ENCODE results near the gene FAM98A.

The FAM98A gene

GRCh38 chr2:33559328-33559727 is 39.8 kb downstream of the FAM98A start:
- DNase-seq (ENCODE audit: low read depth, low spot score): no peak
- CTCF ChIA-PET: no interaction called here
- POLR2A ChIA-PET: no interaction called here
- no peak for TF ChIP-seq CTCF (IDR thresholded peaks at IDR 0.05; ENCODE audit: insufficient read depth, low read length, missing control alignments)
- H3K4me3 ChIP-seq (ENCODE audit: low read depth, low read length): no peak overlapping the region

- ChIA-PET POLR2A (no interaction called here), CTCF (interaction anchor here (0.9 to 1.7 kb wide), 3 partner anchors 10 to 27 kb away, joined by 3 to 5 read pairs (median 4); no protein-coding TSS in a partner anchor)
- no peak for TF ChIP-seq CTCF (IDR thresholded peaks at IDR 0.05; ENCODE audit: insufficient read depth, low read length, missing control alignments)
- no peak for DNase-seq (ENCODE audit: low read depth, low spot score)
- no peak overlapping the region for H3K4me3 ChIP-seq (ENCODE audit: low read depth, low read length)
These were observed 43.4 kb downstream of the FAM98A start for GRCh38 chr2:33555681-33556080.

GRCh38 chr2:33552758-33553461 is 46.2 kb downstream of the FAM98A start:
- POLR2A ChIA-PET: no interaction called here
- CTCF ChIA-PET: interaction anchor here (1.1 kb wide), 3 partner anchors 10 to 77 kb away, joined by 3 read pairs; partner anchors contain the start of gene RASGRP3
- DNase-seq (ENCODE audit: low read depth, low spot score): no peak
- H3K4me3 ChIP-seq (ENCODE audit: low read depth, low read length): no peak overlapping the region
- no peak for TF ChIP-seq CTCF (IDR thresholded peaks at IDR 0.05; ENCODE audit: insufficient read depth, low read length, missing control alignments)

GRCh38 chr2:33550206-33550605 is 48.9 kb downstream of the FAM98A start:
- POLR2A ChIA-PET: no interaction called here
- CTCF ChIA-PET: interaction anchor here (1.3 kb wide), 1 partner anchor 170 kb away, joined by 3 read pairs; no protein-coding TSS in a partner anchor
- no peak for DNase-seq (ENCODE audit: low read depth, low spot score)
- H3K4me3 ChIP-seq (ENCODE audit: low read depth, low read length): no peak overlapping the region
- no peak for TF ChIP-seq CTCF (IDR thresholded peaks at IDR 0.05; ENCODE audit: insufficient read depth, low read length, missing control alignments)

- no peak for TF ChIP-seq CTCF (IDR thresholded peaks at IDR 0.05; ENCODE audit: insufficient read depth, low read length, missing control alignments)
- POLR2A ChIA-PET: no interaction called here
- DNase-seq (ENCODE audit: low read depth, low spot score): no peak
- CTCF ChIA-PET: interaction anchor here (1.0 to 1.4 kb wide), 4 partner anchors 12 to 129 kb away, joined by 3 to 4 read pairs (median 3); no protein-coding TSS in a partner anchor
- no peak overlapping the region for H3K4me3 ChIP-seq (ENCODE audit: low read depth, low read length)
These were observed 57.9 kb downstream of the FAM98A start for GRCh38 chr2:33541243-33541642.

- TF ChIP-seq CTCF (IDR thresholded peaks at IDR 0.05; ENCODE audit: insufficient read depth, low read length, missing control alignments): no peak
- DNase-seq (ENCODE audit: low read depth, low spot score): no peak
- no peak overlapping the region for H3K4me3 ChIP-seq (ENCODE audit: low read depth, low read length)
- ChIA-PET POLR2A (interaction anchor here (1.2 kb wide), 1 partner anchor 59 kb away, joined by 4 read pairs; the partner anchor contains the start of gene RASGRP3), CTCF (no interaction called here)
These were observed 63.7 kb downstream of the FAM98A start for GRCh38 chr2:33535421-33535820.
